HG03378 (cell line): ENCODE measurements around the gene CNOT4.
"Not testable (repeated sequence)": the region's sequence is repeated elsewhere in the genome, so short reads cannot be mapped to it uniquely, and the experiment has no call there.

Experiments used
- ATAC-seq: cut with Tn5 transposase; IDR thresholded peaks from one replicate; pipeline ENCODE4 v1.9.1; 2021; ENCODE audit warnings: mild to moderate bottlenecking, moderate library complexity; ENCODE audit not compliant: unreplicated experiment

The CNOT4 gene

GRCh38 chr7:135334830-135335543 lies 174.9 kb downstream of the CNOT4 start:
- ATAC-seq: no peak

DNA sequence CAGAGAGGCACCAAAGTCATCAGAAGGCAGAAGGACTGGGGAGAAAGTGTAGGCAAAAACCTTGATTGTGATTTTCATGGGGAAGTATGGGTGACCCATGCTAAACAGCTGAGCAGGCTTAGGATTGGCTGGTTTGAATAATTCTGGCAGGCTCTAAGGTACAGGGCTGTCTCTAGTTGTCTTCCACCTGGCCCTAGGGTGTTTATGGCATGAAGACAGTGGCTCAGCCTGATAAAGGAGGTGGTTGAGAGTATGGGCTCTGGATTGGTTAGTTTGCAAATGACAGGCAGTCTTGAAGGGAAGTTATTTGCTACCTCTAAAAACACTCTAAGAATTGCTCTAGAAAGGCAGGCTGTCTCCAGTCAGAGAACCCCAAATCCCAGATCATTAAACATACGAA lies 176.0 kb downstream of the CNOT4 start:
- no peak for ATAC-seq

- ATAC-seq: no peak
These were observed 176.7 kb downstream of the CNOT4 start for GRCh38 chr7:135333200-135333599.

DNA sequence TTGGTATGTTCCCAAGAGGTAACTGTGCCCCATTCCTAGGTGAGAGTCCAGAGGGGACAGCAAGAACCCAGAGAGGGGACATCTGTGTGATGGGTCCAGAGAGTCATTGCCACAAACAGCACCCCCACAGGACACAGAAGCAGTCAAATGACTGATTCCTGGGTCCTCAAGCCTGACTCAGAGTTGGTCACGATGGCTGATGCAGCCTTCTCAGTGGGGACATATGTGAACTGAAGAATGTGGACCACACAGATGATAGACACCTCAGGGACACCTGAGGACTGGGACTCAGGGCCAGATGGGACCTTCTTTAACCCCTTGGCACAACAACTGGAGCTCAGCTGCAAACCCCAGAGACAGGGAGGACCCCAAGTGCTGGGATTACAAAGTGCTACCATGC lies 179.8 kb downstream of the CNOT4 start:
- no peak for ATAC-seq

DNA sequence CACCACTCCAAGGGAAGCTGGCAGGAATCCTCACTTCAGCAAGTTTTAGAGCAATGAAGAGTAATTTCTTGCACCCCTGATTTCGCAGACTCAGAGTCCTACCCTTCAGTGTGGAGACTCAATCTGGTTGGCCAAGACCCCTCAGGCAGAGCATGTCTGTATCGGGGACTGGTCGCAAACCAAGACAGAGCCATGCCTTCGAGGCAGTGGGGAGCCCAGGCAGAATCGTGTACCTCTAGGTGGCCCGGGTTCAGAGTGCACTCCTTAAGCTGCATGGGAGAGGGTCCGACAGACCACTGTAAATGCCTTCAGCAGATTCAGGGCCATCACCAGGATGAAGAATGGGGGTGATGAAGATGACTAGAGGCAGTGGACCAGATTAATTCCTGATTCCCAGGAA lies 181.4 kb downstream of the CNOT4 start:
- ATAC-seq: no peak

GRCh38 chr7:135328053-135328452 lies 181.8 kb downstream of the CNOT4 start:
- ATAC-seq: no peak

DNA sequence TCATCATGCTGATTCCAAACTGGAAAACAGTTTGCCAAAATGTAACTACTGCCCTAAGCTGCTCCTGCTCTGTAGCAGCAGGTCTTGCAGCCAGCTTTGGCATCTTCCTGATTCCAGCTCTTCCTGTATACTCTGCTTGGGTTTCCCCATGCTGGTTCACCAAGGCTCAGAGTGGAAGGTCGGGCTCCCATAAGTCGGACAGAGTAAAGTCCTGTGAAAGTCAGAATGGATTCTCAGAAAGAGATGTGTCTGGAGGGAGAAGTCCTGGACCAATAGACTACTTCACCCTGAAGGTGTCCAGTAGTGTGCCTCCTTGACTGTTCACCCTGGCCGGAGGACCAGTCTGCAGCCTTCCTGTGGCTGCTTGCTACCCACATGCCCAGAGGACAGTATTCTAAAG lies 182.4 kb downstream of the CNOT4 start:
- no peak for ATAC-seq

GRCh38 chr7:135326636-135327280 lies 183.1 kb downstream of the CNOT4 start:
- ATAC-seq: no peak

- no peak for ATAC-seq
These were observed 187.1 kb downstream of the CNOT4 start for GRCh38 chr7:135322571-135323340.

DNA sequence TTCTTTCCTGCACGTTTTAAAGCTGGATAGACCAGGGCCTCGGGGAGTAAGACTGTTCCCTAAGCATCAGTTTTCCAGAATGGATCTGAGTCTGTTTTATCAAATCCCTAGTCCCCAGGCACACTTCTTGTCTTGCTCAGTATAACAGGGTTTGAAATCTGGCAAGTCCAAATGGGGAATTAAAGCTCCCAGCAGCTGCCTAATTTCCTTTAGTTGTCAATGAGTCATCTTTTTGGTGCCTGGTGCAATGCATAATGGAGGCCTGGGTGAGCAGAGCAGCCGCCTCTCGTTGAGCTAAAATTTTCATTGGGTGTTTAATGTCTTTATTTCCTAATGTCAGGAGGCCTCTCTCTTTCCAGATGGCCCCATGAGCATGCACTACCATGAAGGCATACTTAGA lies 188.3 kb downstream of the CNOT4 start:
- ATAC-seq: no peak

GRCh38 chr7:135320953-135321352 lies 188.9 kb downstream of the CNOT4 start:
- not testable (repeated sequence) for ATAC-seq

DNA sequence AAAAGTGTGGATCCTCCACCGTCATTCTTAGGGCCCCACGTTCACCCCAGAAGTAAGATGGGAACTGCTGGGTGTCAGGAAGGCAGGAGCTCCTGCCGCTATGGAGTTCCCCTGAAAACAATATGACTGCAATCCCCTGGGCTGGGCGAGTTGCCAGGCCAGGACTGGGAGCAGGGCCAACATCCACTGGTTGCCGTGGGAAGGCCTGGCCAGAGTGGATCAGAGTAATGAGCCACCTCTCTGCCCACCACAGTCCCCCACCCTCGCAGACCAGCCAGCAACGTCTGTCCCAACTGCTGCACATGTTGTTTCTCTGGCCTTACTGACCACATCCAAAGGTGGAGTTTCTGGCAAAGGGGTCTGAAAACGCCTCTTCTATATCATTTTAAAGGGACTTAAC lies 189.6 kb downstream of the CNOT4 start:
- no peak for ATAC-seq

GRCh38 chr7:135317676-135318325 lies 192.1 kb downstream of the CNOT4 start:
- no peak for ATAC-seq

GRCh38 chr7:135316648-135317313 lies 193.1 kb downstream of the CNOT4 start:
- no peak for ATAC-seq

DNA sequence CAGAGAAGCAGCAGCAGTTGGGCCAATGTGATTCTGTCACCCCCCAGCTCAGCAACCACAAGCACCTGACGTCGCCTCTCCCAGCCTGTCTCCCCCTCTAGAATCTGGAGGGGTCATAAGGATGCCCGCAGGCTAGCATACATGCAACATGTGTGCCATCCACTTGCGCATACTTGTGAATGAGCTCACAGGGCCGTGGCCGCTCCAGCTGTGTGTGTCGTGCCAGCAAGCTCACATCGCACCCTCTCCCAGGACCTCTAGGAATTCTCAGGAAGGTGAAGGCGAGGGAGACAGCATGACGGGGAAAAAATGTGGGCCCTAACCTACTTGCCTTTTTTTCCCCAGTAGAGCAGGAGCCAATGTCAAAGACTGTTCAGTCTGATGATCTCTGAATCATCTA lies 195.9 kb downstream of the CNOT4 start:
- no peak for ATAC-seq
